SK-N-SH (cell line): ENCODE measurements around the gene FBN2.

Source experiments
- CTCF ChIP-seq: fragments of 200-600 bp; sonication (generic); IDR thresholded peaks from 2 replicates; pipeline ENCODE4 v1.6.1; 2017; ENCODE audit warnings: antibody characterized with exemption, mild to moderate bottlenecking, moderate library complexity
- EP300 ChIP-seq, 2 experiments: IDR thresholded peaks; 2 replicates each; pipeline versions ENCODE4 v1.4.0 to v1.6.1; 2012; ENCODE audit warnings: borderline replicate concordance in 1 of 2, low read depth in 1 of 2, low read length in 1 of 2
- GABPA ChIP-seq: IDR thresholded peaks from 2 replicates; pipeline ENCODE4 v1.4.0; 2012; ENCODE audit warnings: low read depth, mild to moderate bottlenecking
- MAX ChIP-seq: IDR thresholded peaks from 2 replicates; pipeline ENCODE4 v1.4.0; 2012; ENCODE audit warnings: low read depth
- MXI1 ChIP-seq: IDR thresholded peaks from 2 replicates; pipeline ENCODE4 v1.6.1; 2012; ENCODE audit warnings: mild to moderate bottlenecking, low read depth, low read length, improper control_type of control experiment
- NRF1 ChIP-seq: IDR thresholded peaks from 2 replicates; pipeline ENCODE4 v1.6.1; 2012; ENCODE audit warnings: low read depth, mild to moderate bottlenecking, low read length
- POLR2AphosphoS5 ChIP-seq: IDR thresholded peaks from 2 replicates; pipeline ENCODE4 v1.6.1; 2012; ENCODE audit warnings: low read depth, low read length
- RAD21 ChIP-seq: IDR thresholded peaks from 2 replicates; pipeline ENCODE4 v1.6.1; 2012; ENCODE audit warnings: mild to moderate bottlenecking, low read length
- RFX5 ChIP-seq: IDR thresholded peaks from 2 replicates; pipeline ENCODE4 v1.6.1; 2012; ENCODE audit warnings: mild to moderate bottlenecking, improper control_type of control experiment, low read length
- TCF12 ChIP-seq: IDR thresholded peaks from 2 replicates; pipeline ENCODE4 v1.4.0; 2012
- USF2 ChIP-seq: fragments of 150-350 bp; IDR thresholded peaks from 2 replicates; pipeline ENCODE4 v1.6.1; 2017; ENCODE audit warnings: antibody characterized with exemption, low read length, low read depth, borderline replicate concordance
- YY1 ChIP-seq: IDR thresholded peaks from 2 replicates; pipeline ENCODE4 v1.4.0; 2012; ENCODE audit warnings: low read depth, mild to moderate bottlenecking
- ZBTB33 ChIP-seq: IDR thresholded peaks from 2 replicates; pipeline ENCODE4 v1.4.0; 2012; ENCODE audit warnings: low read depth, borderline replicate concordance

GRCh38 chr5:128528126-128528525 lies 9.9 kb downstream of the FBN2 start:
- TF ChIP-seq MXI1 (no peak), CTCF (no peak), POLR2AphosphoS5 (no peak), TCF12 (no peak), YY1 (no peak), MAX (no peak), GABPA (no peak), RFX5 (no peak), NRF1 (no peak), USF2 (no peak), RAD21 (no peak), EP300 (IDR thresholded peaks at IDR 0.05; ENCODE audit: borderline replicate concordance in 1 of 2, low read depth in 1 of 2, low read length in 1 of 2) (no peak), ZBTB33 (no peak)
